Central memory CD8-positive, alpha-beta T cell (primary cell): Measurements from ENCODE around the gene XYLT1.

Source experiments
- ATAC-seq: fragments of 150-1000 bp; cut with Tn5 transposase; replicated peaks from 2 replicates; pipeline ENCODE4 v1.10.0; 2022; ENCODE audit warnings: mild to moderate bottlenecking, moderate FRiP score, moderate number of reproducible peaks; ENCODE audit not compliant: poor library complexity, severe bottlenecking; ENCODE audit errors: extremely low read depth
- DNase-seq, 2 donors: peaks; one replicate each; pipeline ENCODE4 v3.0.0; 2021; ENCODE audit warnings: low spot score in 2 of 2
- H3K27ac Mint-ChIP-seq: one replicate; pipeline ENCODE4 v1.8.0; 2022; ENCODE audit warnings: low read depth, mild to moderate bottlenecking, moderate library complexity, mixed read lengths
- H3K27me3 Mint-ChIP-seq: one replicate; pipeline ENCODE4 v1.8.0; 2022; ENCODE audit warnings: mixed read lengths
- H3K36me3 Mint-ChIP-seq: one replicate; pipeline ENCODE4 v1.8.0; 2022; ENCODE audit warnings: mild to moderate bottlenecking, moderate library complexity, mixed read lengths; ENCODE audit not compliant: insufficient read depth
- H3K4me1 Mint-ChIP-seq: one replicate; pipeline ENCODE4 v1.8.0; 2022; ENCODE audit warnings: mixed read lengths
- H3K4me3 Mint-ChIP-seq: one replicate; pipeline ENCODE4 v1.8.0; 2022; ENCODE audit warnings: mild to moderate bottlenecking, moderate library complexity, mixed read lengths
- H3K9me3 Mint-ChIP-seq: one replicate; pipeline ENCODE4 v1.8.0; 2022; ENCODE audit warnings: mixed read lengths

Gene XYLT1

GRCh38 chr16:17273142-17273561 lies 197.6 kb downstream of the XYLT1 start:
- H3K4me3 Mint-ChIP-seq = no peak overlapping the region
- no peaks in the 10 kb centered on the region for H3K9me3 Mint-ChIP-seq
- H3K36me3 Mint-ChIP-seq = peaks cover 3% of the 10 kb centered on the region
- DNase-seq (no peak), ATAC-seq (no peak)
- H3K4me1 Mint-ChIP-seq = peaks cover 49% of the 10 kb centered on the region
- no peaks in the 10 kb centered on the region for H3K27me3 Mint-ChIP-seq
- no peak overlapping the region for H3K27ac Mint-ChIP-seq

GRCh38 chr16:17272716-17273115 lies 198.0 kb downstream of the XYLT1 start:
- no peak for ATAC-seq
- Mint-ChIP-seq H3K4me3 (no peak overlapping the region), H3K27ac (no peak overlapping the region), H3K4me1 (peaks cover 49% of the 10 kb centered on the region), H3K9me3 (no peaks in the 10 kb centered on the region), H3K27me3 (no peaks in the 10 kb centered on the region), H3K36me3 (peaks cover 3% of the 10 kb centered on the region)
- no peak for DNase-seq

- ATAC-seq (no peak), DNase-seq (no peak)
- H3K4me3 Mint-ChIP-seq = no peak overlapping the region
- no peaks in the 10 kb centered on the region for H3K9me3 Mint-ChIP-seq
- no peaks in the 10 kb centered on the region for H3K27me3 Mint-ChIP-seq
- H3K4me1 Mint-ChIP-seq = peaks cover 49% of the 10 kb centered on the region
- H3K36me3 Mint-ChIP-seq = peaks cover 3% of the 10 kb centered on the region
- peak overlapping the region; percentile 29 for H3K27ac Mint-ChIP-seq
Measured at GRCh38 chr16:17271687-17272086, 199.1 kb downstream of the XYLT1 start.

- Mint-ChIP-seq H3K4me3 (no peak overlapping the region), H3K4me1 (peaks cover 53% of the 10 kb centered on the region)
Measured at GRCh38 chr16:17270683-17271109, 200.1 kb downstream of the XYLT1 start.

GRCh38 chr16:17270111-17270510 lies 200.6 kb downstream of the XYLT1 start:
- ATAC-seq = no peak
- H3K36me3 Mint-ChIP-seq = peaks cover 3% of the 10 kb centered on the region
- no peaks in the 10 kb centered on the region for H3K9me3 Mint-ChIP-seq
- peaks cover 48% of the 10 kb centered on the region for H3K4me1 Mint-ChIP-seq
- no peak overlapping the region for H3K4me3 Mint-ChIP-seq
- no peak for DNase-seq
- H3K27ac Mint-ChIP-seq = no peak overlapping the region
- no peaks in the 10 kb centered on the region for H3K27me3 Mint-ChIP-seq

More at GRCh38 chr16:17270683-17271109, 200.1 kb downstream of the XYLT1 start:
- Mint-ChIP-seq H3K36me3 (peaks cover 3% of the 10 kb centered on the region), H3K27ac (peak overlapping the region; percentile 29), H3K9me3 (no peaks in the 10 kb centered on the region), H3K27me3 (no peaks in the 10 kb centered on the region)
- DNase-seq (no peak), ATAC-seq (no peak)

GRCh38 chr16:17269439-17269838 lies 201.3 kb downstream of the XYLT1 start:
- no peaks in the 10 kb centered on the region for H3K9me3 Mint-ChIP-seq
- H3K27ac Mint-ChIP-seq = no peak overlapping the region
- DNase-seq (no peak), ATAC-seq (no peak)
- no peak overlapping the region for H3K4me3 Mint-ChIP-seq
- peaks cover 3% of the 10 kb centered on the region for H3K36me3 Mint-ChIP-seq
- no peaks in the 10 kb centered on the region for H3K27me3 Mint-ChIP-seq
- peaks cover 44% of the 10 kb centered on the region for H3K4me1 Mint-ChIP-seq

- Mint-ChIP-seq H3K27me3 (no peaks in the 10 kb centered on the region), H3K4me3 (no peak overlapping the region), H3K27ac (no peak overlapping the region), H3K4me1 (peaks cover 50% of the 10 kb centered on the region), H3K9me3 (no peaks in the 10 kb centered on the region), H3K36me3 (no peaks in the 10 kb centered on the region)
- DNase-seq = no peak
- no peak for ATAC-seq
Measured at GRCh38 chr16:17266608-17267313, 204.0 kb downstream of the XYLT1 start.

GRCh38 chr16:17265154-17265553 lies 205.6 kb downstream of the XYLT1 start:
- H3K36me3 Mint-ChIP-seq = no peaks in the 10 kb centered on the region

GRCh38 chr16:17261197-17261858 lies 209.4 kb downstream of the XYLT1 start:
- Mint-ChIP-seq H3K27ac (no peak overlapping the region), H3K4me1 (peaks cover 59% of the 10 kb centered on the region), H3K27me3 (no peaks in the 10 kb centered on the region), H3K36me3 (peaks cover 3% of the 10 kb centered on the region), H3K4me3 (no peak overlapping the region), H3K9me3 (no peaks in the 10 kb centered on the region)
- ATAC-seq (peak; percentile 58), DNase-seq (no peak)

More at GRCh38 chr16:17265154-17265553, 205.6 kb downstream of the XYLT1 start:
- H3K9me3 Mint-ChIP-seq = no peaks in the 10 kb centered on the region
- DNase-seq = no peak
- peaks cover 45% of the 10 kb centered on the region for H3K4me1 Mint-ChIP-seq
- H3K27ac Mint-ChIP-seq = no peak overlapping the region
- no peak for ATAC-seq
- no peak overlapping the region for H3K4me3 Mint-ChIP-seq
- no peaks in the 10 kb centered on the region for H3K27me3 Mint-ChIP-seq

- H3K4me1 Mint-ChIP-seq = peaks cover 54% of the 10 kb centered on the region
- no peak overlapping the region for H3K4me3 Mint-ChIP-seq
- no peaks in the 10 kb centered on the region for H3K9me3 Mint-ChIP-seq
- peaks cover 3% of the 10 kb centered on the region for H3K36me3 Mint-ChIP-seq
- ATAC-seq = no peak
- H3K27me3 Mint-ChIP-seq = no peaks in the 10 kb centered on the region
- no peak for DNase-seq
- H3K27ac Mint-ChIP-seq = no peak overlapping the region
Measured at GRCh38 chr16:17260276-17260849, 210.4 kb downstream of the XYLT1 start.

GRCh38 chr16:17259751-17260270 lies 210.9 kb downstream of the XYLT1 start:
- H3K9me3 Mint-ChIP-seq = no peaks in the 10 kb centered on the region
- H3K4me1 Mint-ChIP-seq = peaks cover 54% of the 10 kb centered on the region
- H3K36me3 Mint-ChIP-seq = peaks cover 3% of the 10 kb centered on the region
- no peak for ATAC-seq
- DNase-seq = no peak
- no peak overlapping the region for H3K4me3 Mint-ChIP-seq
- H3K27ac Mint-ChIP-seq = no peak overlapping the region
- H3K27me3 Mint-ChIP-seq = no peaks in the 10 kb centered on the region

GRCh38 chr16:17258848-17259713 lies 211.7 kb downstream of the XYLT1 start:
- peaks cover 3% of the 10 kb centered on the region for H3K36me3 Mint-ChIP-seq
- peaks cover 51% of the 10 kb centered on the region for H3K4me1 Mint-ChIP-seq
- DNase-seq (no peak), ATAC-seq (no peak)
- no peaks in the 10 kb centered on the region for H3K27me3 Mint-ChIP-seq
- no peaks in the 10 kb centered on the region for H3K9me3 Mint-ChIP-seq
- no peak overlapping the region for H3K27ac Mint-ChIP-seq
- no peak overlapping the region for H3K4me3 Mint-ChIP-seq
